Hypothalamus (tissue), 51 donors: ENCODE results near the gene CEP170B.
"Not testable (repeated sequence)": the region's sequence is repeated elsewhere in the genome, so short reads cannot be mapped to it uniquely, and the experiment has no call there.

Source experiments
- DNase-seq, 51 donors: peaks; one replicate each; lab custom pipeline; 2025; lab: John Stamatoyannopoulos, UW

CEP170B gene

GRCh38 chr14:104887623-104888488 is 22.8 kb downstream of the CEP170B start:
- DNase-seq = no peak

- DNase-seq = no peak
Measured at GRCh38 chr14:104888489-104889374, 23.7 kb downstream of the CEP170B start.

- no peak for DNase-seq
Measured at GRCh38 chr14:104889375-104889757, 24.3 kb downstream of the CEP170B start.

GRCh38 chr14:104890292-104890691 is 25.2 kb downstream of the CEP170B start:
- not testable (repeated sequence) for DNase-seq

- no peak for DNase-seq
Measured at GRCh38 chr14:104891121-104891551, 26.1 kb downstream of the CEP170B start.

- DNase-seq = no peak
Measured at GRCh38 chr14:104891664-104892530, 26.8 kb downstream of the CEP170B start.

- DNase-seq = no peak
Measured at GRCh38 chr14:104892531-104893434, 27.7 kb downstream of the CEP170B start.

GRCh38 chr14:104893435-104894207 is 28.6 kb downstream of the CEP170B start:
- no peak for DNase-seq

- DNase-seq = no peak
Measured at GRCh38 chr14:104894331-104895206, 29.5 kb downstream of the CEP170B start.

GRCh38 chr14:104895207-104895785 is 30.2 kb downstream of the CEP170B start:
- DNase-seq = no peak

GRCh38 chr14:104895786-104896661 is 31.0 kb downstream of the CEP170B start:
- DNase-seq = no peak

- DNase-seq = no peak
Measured at GRCh38 chr14:104897330-104898194, 32.5 kb downstream of the CEP170B start.

- no peak for DNase-seq
Measured at GRCh38 chr14:104898195-104898558, 33.1 kb downstream of the CEP170B start.

- no peak for DNase-seq
Measured at GRCh38 chr14:104898870-104899510, 33.9 kb downstream of the CEP170B start.

GRCh38 chr14:104899781-104900180 is 34.7 kb downstream of the CEP170B start:
- DNase-seq = no peak
